WTC11 (cell line): ENCODE results near the gene PCDH1. TPM values are rescaled to one million over a fixed set of nuclear protein-coding genes. Genes with fewer than 3 reads are reported as not detected.

ENCODE experiments used
- ATAC-seq: fragments of 200-7000 bp; cut with Tn5 transposase; 2 replicates; pipeline ENCODE4 v1.10.0; 2021; ENCODE audit warnings: mild to moderate bottlenecking, moderate library complexity
- CTCF ChIA-PET: fragments of 300-600 bp; sonication (Branson Sonifier 250); formaldehyde crosslinking; loops from one replicate; lab custom pipeline; 2021; ENCODE audit warnings: antibody characterized with exemption; lab: Charles Lee
- POLR2A ChIA-PET: fragments of 350-600 bp; sonication (Branson Sonifier 250); formaldehyde crosslinking; loops from one replicate; lab custom pipeline; 2021; ENCODE audit warnings: antibody characterized with exemption; lab: Charles Lee
- DNase-seq: peaks from one replicate; pipeline ENCODE4 v3.0.0; 2021; ENCODE audit warnings: low spot score
- H3K27ac Mint-ChIP-seq: 2 replicates; pipeline ENCODE4 v1.8.0; 2021; ENCODE audit warnings: mixed read lengths
- H3K27me3 Mint-ChIP-seq: 2 replicates; pipeline ENCODE4 v1.8.0; 2021; ENCODE audit warnings: low read depth, mild to moderate bottlenecking, moderate library complexity, mixed read lengths
- H3K36me3 Mint-ChIP-seq: 2 replicates; pipeline ENCODE4 v1.8.0; 2021; ENCODE audit warnings: mixed read lengths
- H3K4me1 Mint-ChIP-seq: 2 replicates; pipeline ENCODE4 v1.8.0; 2022; ENCODE audit warnings: mixed read lengths
- H3K4me3 Mint-ChIP-seq: 2 replicates; pipeline ENCODE4 v1.8.0; 2021; ENCODE audit warnings: mild to moderate bottlenecking, moderate library complexity, mixed read lengths
- H3K9me3 Mint-ChIP-seq: 2 replicates; pipeline ENCODE4 v1.8.0; 2021; ENCODE audit warnings: mixed read lengths
- GABPB1 ChIP-seq: sonication (generic); formaldehyde crosslinking; IDR thresholded peaks from 2 replicates; pipeline ENCODE4 v1.8.1; 2023; ENCODE audit warnings: mild to moderate bottlenecking, missing genetic modification reagents
- JUN ChIP-seq: sonication (generic); formaldehyde crosslinking; IDR thresholded peaks from 2 replicates; pipeline ENCODE4 v1.8.0; 2023; ENCODE audit warnings: mild to moderate bottlenecking, missing genetic modification reagents
- NR1H2 ChIP-seq: sonication (generic); formaldehyde crosslinking; IDR thresholded peaks from 2 replicates; pipeline ENCODE4 v1.9.0; 2021; ENCODE audit warnings: mild to moderate bottlenecking, moderate library complexity, missing genetic modification reagents
- RELA ChIP-seq: sonication (generic); formaldehyde crosslinking; IDR thresholded peaks from 2 replicates; pipeline ENCODE4 v1.8.1; 2022; ENCODE audit warnings: missing genetic modification reagents, mild to moderate bottlenecking, borderline replicate concordance
- RORB ChIP-seq: fragments of 250-450 bp; sonication (Bioruptor Pico); IDR thresholded peaks from 2 replicates; pipeline ENCODE4 v1.9.0; 2021; ENCODE audit warnings: mild to moderate bottlenecking
- SOX15 ChIP-seq: fragments of 250-450 bp; sonication (Bioruptor Pico); IDR thresholded peaks from 2 replicates; pipeline ENCODE4 v1.9.0; 2021; ENCODE audit warnings: mild to moderate bottlenecking
- SP1 ChIP-seq: sonication (generic); formaldehyde crosslinking; conservative IDR thresholded peaks from 2 replicates; pipeline ENCODE4 v1.8.1; 2022; ENCODE audit warnings: missing genetic modification reagents
- TEAD4 ChIP-seq: sonication (generic); formaldehyde crosslinking; IDR thresholded peaks from 2 replicates; pipeline ENCODE4 v1.8.0; 2022; ENCODE audit warnings: mild to moderate bottlenecking, missing genetic modification reagents
- TP53 ChIP-seq: sonication (generic); formaldehyde crosslinking; IDR thresholded peaks from 2 replicates; pipeline ENCODE4 v1.8.1; 2023; ENCODE audit warnings: mild to moderate bottlenecking, missing genetic modification reagents
- ZNF263 ChIP-seq: sonication (generic); formaldehyde crosslinking; IDR thresholded peaks from 2 replicates; pipeline ENCODE4 v1.8.1; 2022; ENCODE audit warnings: low read depth, mild to moderate bottlenecking, moderate library complexity, missing genetic modification reagents
- total RNA-seq: library from RNA; stranded (reverse); gene quantifications from 3 replicates; pipeline ENCODE4 v1.2.3, GENCODE V29; 2021
- TF ChIP-seq, protein P1 (sequence below): sonication (generic); formaldehyde crosslinking; IDR thresholded peaks from 2 replicates; pipeline ENCODE4 v1.8.1; 2023; ENCODE audit warnings: mild to moderate bottlenecking, missing genetic modification reagents, moderate library complexity
- TF ChIP-seq, protein P2 (sequence below): sonication (generic); formaldehyde crosslinking; IDR thresholded peaks from 2 replicates; pipeline ENCODE4 v1.8.0; 2023; ENCODE audit warnings: mild to moderate bottlenecking, missing genetic modification reagents
- TF ChIP-seq, protein P3 (sequence below): fragments of 250-450 bp; sonication (Bioruptor Pico); IDR thresholded peaks from 2 replicates; pipeline ENCODE4 v1.9.0; 2021; ENCODE audit warnings: mild to moderate bottlenecking
- TF ChIP-seq, protein P4 (sequence below): sonication (generic); formaldehyde crosslinking; IDR thresholded peaks from 2 replicates; pipeline ENCODE4 v1.8.1; 2023; ENCODE audit warnings: mild to moderate bottlenecking, missing genetic modification reagents, borderline replicate concordance
- TF ChIP-seq, protein P5 (sequence below): fragments of 200-600 bp; IDR thresholded peaks from 2 replicates; pipeline ENCODE4 v1.8.0; 2022; ENCODE audit warnings: antibody characterized with exemption
- TF ChIP-seq, protein P6 (sequence below): sonication (generic); formaldehyde crosslinking; IDR thresholded peaks from 2 replicates; pipeline ENCODE4 v1.8.1; 2023; ENCODE audit warnings: mild to moderate bottlenecking, missing genetic modification reagents
- TF ChIP-seq, protein P7 (sequence below): sonication (generic); formaldehyde crosslinking; IDR thresholded peaks from 2 replicates; pipeline ENCODE4 v1.8.1; 2023; ENCODE audit warnings: mild to moderate bottlenecking, moderate library complexity, missing genetic modification reagents

Gene PCDH1
- total RNA-seq, 1 experiment from 2014 or later: 105 TPM

DNA sequence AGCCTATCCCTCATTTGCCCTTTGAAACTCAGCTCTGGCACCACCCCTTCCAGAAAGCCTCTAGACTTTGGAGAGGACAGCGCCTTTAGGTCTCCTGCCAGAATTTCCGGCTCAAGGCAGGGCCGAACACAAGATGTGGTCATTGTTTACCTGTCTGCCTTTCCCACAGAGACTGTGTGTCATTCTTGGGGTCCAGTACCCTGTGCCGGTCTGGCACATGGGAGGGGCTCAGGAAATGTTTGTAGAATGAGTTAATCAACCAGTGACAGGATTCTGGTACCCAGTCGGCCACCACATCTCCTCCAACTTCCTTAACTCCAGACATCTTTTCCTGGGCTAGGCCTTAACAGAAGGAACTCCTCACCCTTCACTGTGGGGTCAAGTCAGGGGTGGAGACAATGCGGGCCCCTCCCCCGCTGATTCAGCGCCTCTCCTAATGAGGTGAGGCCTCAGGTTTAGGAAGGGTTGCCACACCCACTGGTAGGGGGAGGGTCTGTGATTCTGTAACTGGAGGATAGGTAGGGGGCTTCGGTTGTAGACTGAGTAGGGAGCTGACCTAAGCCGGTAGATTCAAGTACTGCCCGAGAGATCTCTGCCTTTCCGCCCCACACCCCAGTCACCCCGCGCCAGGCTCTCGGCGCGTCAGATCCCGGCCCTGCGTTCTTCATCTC, 29.3 kb downstream of the PCDH1 start (continued):
- TF ChIP-seq, protein P1, sequence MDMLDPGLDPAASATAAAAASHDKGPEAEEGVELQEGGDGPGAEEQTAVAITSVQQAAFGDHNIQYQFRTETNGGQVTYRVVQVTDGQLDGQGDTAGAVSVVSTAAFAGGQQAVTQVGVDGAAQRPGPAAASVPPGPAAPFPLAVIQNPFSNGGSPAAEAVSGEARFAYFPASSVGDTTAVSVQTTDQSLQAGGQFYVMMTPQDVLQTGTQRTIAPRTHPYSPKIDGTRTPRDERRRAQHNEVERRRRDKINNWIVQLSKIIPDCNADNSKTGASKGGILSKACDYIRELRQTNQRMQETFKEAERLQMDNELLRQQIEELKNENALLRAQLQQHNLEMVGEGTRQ (CRISPR knock-in tag): no peak
- TF ChIP-seq, protein P2, sequence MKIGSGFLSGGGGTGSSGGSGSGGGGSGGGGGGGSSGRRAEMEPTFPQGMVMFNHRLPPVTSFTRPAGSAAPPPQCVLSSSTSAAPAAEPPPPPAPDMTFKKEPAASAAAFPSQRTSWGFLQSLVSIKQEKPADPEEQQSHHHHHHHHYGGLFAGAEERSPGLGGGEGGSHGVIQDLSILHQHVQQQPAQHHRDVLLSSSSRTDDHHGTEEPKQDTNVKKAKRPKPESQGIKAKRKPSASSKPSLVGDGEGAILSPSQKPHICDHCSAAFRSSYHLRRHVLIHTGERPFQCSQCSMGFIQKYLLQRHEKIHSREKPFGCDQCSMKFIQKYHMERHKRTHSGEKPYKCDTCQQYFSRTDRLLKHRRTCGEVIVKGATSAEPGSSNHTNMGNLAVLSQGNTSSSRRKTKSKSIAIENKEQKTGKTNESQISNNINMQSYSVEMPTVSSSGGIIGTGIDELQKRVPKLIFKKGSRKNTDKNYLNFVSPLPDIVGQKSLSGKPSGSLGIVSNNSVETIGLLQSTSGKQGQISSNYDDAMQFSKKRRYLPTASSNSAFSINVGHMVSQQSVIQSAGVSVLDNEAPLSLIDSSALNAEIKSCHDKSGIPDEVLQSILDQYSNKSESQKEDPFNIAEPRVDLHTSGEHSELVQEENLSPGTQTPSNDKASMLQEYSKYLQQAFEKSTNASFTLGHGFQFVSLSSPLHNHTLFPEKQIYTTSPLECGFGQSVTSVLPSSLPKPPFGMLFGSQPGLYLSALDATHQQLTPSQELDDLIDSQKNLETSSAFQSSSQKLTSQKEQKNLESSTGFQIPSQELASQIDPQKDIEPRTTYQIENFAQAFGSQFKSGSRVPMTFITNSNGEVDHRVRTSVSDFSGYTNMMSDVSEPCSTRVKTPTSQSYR: 0 out of 2 replicates have a peak, but pooled peaks have one; percentile 16
- TF ChIP-seq, protein P3, sequence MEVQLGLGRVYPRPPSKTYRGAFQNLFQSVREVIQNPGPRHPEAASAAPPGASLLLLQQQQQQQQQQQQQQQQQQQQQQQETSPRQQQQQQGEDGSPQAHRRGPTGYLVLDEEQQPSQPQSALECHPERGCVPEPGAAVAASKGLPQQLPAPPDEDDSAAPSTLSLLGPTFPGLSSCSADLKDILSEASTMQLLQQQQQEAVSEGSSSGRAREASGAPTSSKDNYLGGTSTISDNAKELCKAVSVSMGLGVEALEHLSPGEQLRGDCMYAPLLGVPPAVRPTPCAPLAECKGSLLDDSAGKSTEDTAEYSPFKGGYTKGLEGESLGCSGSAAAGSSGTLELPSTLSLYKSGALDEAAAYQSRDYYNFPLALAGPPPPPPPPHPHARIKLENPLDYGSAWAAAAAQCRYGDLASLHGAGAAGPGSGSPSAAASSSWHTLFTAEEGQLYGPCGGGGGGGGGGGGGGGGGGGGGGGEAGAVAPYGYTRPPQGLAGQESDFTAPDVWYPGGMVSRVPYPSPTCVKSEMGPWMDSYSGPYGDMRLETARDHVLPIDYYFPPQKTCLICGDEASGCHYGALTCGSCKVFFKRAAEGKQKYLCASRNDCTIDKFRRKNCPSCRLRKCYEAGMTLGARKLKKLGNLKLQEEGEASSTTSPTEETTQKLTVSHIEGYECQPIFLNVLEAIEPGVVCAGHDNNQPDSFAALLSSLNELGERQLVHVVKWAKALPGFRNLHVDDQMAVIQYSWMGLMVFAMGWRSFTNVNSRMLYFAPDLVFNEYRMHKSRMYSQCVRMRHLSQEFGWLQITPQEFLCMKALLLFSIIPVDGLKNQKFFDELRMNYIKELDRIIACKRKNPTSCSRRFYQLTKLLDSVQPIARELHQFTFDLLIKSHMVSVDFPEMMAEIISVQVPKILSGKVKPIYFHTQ (CRISPR knock-in tag): no peak
- TF ChIP-seq RELA (CRISPR knock-in tag) (no peak), TP53 (0 out of 2 replicates have a peak, but pooled peaks have one; percentile 31), RORB (CRISPR knock-in tag) (no peak), GABPB1 (CRISPR knock-in tag) (no peak)
- TF ChIP-seq, protein P4, sequence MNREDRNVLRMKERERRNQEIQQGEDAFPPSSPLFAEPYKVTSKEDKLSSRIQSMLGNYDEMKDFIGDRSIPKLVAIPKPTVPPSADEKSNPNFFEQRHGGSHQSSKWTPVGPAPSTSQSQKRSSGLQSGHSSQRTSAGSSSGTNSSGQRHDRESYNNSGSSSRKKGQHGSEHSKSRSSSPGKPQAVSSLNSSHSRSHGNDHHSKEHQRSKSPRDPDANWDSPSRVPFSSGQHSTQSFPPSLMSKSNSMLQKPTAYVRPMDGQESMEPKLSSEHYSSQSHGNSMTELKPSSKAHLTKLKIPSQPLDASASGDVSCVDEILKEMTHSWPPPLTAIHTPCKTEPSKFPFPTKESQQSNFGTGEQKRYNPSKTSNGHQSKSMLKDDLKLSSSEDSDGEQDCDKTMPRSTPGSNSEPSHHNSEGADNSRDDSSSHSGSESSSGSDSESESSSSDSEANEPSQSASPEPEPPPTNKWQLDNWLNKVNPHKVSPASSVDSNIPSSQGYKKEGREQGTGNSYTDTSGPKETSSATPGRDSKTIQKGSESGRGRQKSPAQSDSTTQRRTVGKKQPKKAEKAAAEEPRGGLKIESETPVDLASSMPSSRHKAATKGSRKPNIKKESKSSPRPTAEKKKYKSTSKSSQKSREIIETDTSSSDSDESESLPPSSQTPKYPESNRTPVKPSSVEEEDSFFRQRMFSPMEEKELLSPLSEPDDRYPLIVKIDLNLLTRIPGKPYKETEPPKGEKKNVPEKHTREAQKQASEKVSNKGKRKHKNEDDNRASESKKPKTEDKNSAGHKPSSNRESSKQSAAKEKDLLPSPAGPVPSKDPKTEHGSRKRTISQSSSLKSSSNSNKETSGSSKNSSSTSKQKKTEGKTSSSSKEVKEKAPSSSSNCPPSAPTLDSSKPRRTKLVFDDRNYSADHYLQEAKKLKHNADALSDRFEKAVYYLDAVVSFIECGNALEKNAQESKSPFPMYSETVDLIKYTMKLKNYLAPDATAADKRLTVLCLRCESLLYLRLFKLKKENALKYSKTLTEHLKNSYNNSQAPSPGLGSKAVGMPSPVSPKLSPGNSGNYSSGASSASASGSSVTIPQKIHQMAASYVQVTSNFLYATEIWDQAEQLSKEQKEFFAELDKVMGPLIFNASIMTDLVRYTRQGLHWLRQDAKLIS (CRISPR knock-in tag): 0 out of 2 replicates have a peak, but pooled peaks have one; percentile 65

DNA sequence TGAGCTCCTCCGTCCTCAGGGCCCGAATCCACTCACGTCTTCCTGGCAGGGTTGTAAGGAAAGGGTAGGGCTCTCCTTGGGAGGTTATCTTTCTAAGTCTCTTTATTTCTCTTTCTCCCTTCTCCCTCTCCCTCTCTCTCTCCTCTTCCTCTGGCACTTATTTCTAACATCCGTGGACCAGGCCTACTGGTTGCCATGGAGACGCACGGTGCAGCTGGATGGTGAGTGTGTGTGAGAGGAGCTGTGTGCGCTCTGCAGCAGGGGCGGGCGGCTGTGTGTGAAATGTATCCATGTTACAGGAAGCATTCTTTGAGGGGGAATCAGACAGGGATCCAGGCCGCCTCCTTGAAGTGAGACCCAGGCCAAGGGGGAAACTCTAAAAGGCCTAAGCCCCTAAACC, 32.2 kb downstream of the PCDH1 start:
- Mint-ChIP-seq H3K4me1 (peaks cover 81% of the 10 kb centered on the region), H3K9me3 (no peaks in the 10 kb centered on the region), H3K27ac (peak overlapping the region; percentile 99), H3K4me3 (peak overlapping the region; percentile 41), H3K27me3 (no peaks in the 10 kb centered on the region), H3K36me3 (peaks cover 6% of the 10 kb centered on the region)
- ATAC-seq (no peak), DNase-seq (peak; percentile 67)
- ChIA-PET CTCF (interaction anchor here (0.6 to 6.0 kb wide), 27 partner anchors 8 to 210 kb away, joined by 3 to 83 read pairs (median 5); partner anchors contain the start of genes HDAC3, PCDH1 and RELL2), POLR2A (interaction anchor here (0.5 to 2.9 kb wide), 12 partner anchors 10 to 144 kb away, joined by 3 to 18 read pairs (median 6); partner anchors contain the start of gene PCDH1)
- TF ChIP-seq JUN (CRISPR knock-in tag) (no peak), SOX15 (CRISPR knock-in tag) (no peak), TEAD4 (no peak), ZNF263 (no peak), SP1 (CRISPR knock-in tag) (no peak), NR1H2 (CRISPR knock-in tag) (no peak), TP53 (no peak)
- TF ChIP-seq, protein P5, sequence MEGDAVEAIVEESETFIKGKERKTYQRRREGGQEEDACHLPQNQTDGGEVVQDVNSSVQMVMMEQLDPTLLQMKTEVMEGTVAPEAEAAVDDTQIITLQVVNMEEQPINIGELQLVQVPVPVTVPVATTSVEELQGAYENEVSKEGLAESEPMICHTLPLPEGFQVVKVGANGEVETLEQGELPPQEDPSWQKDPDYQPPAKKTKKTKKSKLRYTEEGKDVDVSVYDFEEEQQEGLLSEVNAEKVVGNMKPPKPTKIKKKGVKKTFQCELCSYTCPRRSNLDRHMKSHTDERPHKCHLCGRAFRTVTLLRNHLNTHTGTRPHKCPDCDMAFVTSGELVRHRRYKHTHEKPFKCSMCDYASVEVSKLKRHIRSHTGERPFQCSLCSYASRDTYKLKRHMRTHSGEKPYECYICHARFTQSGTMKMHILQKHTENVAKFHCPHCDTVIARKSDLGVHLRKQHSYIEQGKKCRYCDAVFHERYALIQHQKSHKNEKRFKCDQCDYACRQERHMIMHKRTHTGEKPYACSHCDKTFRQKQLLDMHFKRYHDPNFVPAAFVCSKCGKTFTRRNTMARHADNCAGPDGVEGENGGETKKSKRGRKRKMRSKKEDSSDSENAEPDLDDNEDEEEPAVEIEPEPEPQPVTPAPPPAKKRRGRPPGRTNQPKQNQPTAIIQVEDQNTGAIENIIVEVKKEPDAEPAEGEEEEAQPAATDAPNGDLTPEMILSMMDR: no peak
- TF ChIP-seq, protein P6, sequence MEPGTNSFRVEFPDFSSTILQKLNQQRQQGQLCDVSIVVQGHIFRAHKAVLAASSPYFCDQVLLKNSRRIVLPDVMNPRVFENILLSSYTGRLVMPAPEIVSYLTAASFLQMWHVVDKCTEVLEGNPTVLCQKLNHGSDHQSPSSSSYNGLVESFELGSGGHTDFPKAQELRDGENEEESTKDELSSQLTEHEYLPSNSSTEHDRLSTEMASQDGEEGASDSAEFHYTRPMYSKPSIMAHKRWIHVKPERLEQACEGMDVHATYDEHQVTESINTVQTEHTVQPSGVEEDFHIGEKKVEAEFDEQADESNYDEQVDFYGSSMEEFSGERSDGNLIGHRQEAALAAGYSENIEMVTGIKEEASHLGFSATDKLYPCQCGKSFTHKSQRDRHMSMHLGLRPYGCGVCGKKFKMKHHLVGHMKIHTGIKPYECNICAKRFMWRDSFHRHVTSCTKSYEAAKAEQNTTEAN (CRISPR knock-in tag): no peak
- TF ChIP-seq, protein P1 (CRISPR knock-in tag): no peak
- TF ChIP-seq, protein P7, sequence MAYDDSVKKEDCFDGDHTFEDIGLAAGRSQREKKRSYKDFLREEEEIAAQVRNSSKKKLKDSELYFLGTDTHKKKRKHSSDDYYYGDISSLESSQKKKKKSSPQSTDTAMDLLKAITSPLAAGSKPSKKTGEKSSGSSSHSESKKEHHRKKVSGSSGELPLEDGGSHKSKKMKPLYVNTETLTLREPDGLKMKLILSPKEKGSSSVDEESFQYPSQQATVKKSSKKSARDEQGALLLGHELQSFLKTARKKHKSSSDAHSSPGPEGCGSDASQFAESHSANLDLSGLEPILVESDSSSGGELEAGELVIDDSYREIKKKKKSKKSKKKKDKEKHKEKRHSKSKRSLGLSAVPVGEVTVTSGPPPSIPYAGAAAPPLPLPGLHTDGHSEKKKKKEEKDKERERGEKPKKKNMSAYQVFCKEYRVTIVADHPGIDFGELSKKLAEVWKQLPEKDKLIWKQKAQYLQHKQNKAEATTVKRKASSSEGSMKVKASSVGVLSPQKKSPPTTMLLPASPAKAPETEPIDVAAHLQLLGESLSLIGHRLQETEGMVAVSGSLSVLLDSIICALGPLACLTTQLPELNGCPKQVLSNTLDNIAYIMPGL (CRISPR knock-in tag): no peak
